Chondrocyte (in vitro differentiated cells): Measurements from ENCODE around the gene EML4. TPM values are rescaled to one million over a fixed set of nuclear protein-coding genes. Genes with fewer than 3 reads are reported as not detected.

ENCODE experiments used
- DNase-seq: peaks from one replicate; pipeline ENCODE4 v3.0.0; 2021; ENCODE audit warnings: mixed read lengths, low spot score
- H3K27ac Mint-ChIP-seq: one replicate; pipeline ENCODE4 v1.8.0; 2021; ENCODE audit warnings: mild to moderate bottlenecking, moderate library complexity, mixed read lengths; ENCODE audit not compliant: unreplicated experiment
- H3K27me3 Mint-ChIP-seq: 2 replicates; pipeline ENCODE4 v1.8.0; 2021; ENCODE audit warnings: low read depth, mixed read lengths
- H3K36me3 Mint-ChIP-seq: 2 replicates; pipeline ENCODE4 v1.8.0; 2021; ENCODE audit warnings: low read depth, mixed read lengths
- H3K4me1 Mint-ChIP-seq: 2 replicates; pipeline ENCODE4 v1.8.0; 2021; ENCODE audit warnings: low read depth, mild to moderate bottlenecking, mixed read lengths
- H3K4me3 Mint-ChIP-seq: one replicate; pipeline ENCODE4 v1.8.0; 2021; ENCODE audit warnings: mild to moderate bottlenecking, moderate library complexity, mixed read lengths; ENCODE audit not compliant: unreplicated experiment
- H3K9me3 Mint-ChIP-seq: 2 replicates; pipeline ENCODE4 v1.8.0; 2021; ENCODE audit warnings: low read depth, mixed read lengths
- CTCF ChIP-seq: fragments of 200-600 bp; sonication (generic); IDR thresholded peaks from 2 replicates; pipeline ENCODE4 v1.5.0; 2021; ENCODE audit warnings: antibody characterized with exemption, mild to moderate bottlenecking, moderate library complexity
- total RNA-seq: library from RNA; stranded (reverse); gene quantifications from 3 replicates; pipeline ENCODE4 v1.2.1, GENCODE V29; 2021

Gene EML4
- total RNA-seq, 1 donor from 2014 or later, result 50.0 TPM

- Mint-ChIP-seq H3K4me1 (peaks cover 64% of the 10 kb centered on the region), H3K36me3 (peaks cover 1% of the 10 kb centered on the region), H3K27ac (peak overlapping the region; percentile 97), H3K4me3 (peak overlapping the region; percentile 62), H3K9me3 (peaks cover 5% of the 10 kb centered on the region), H3K27me3 (no peaks in the 10 kb centered on the region)
- no peak for DNase-seq
- peak; percentile 7 for TF ChIP-seq CTCF
Observed at GRCh38 chr2:42141687-42142546, 27.2 kb upstream of the EML4 start.

GRCh38 chr2:42142547-42143184 lies 26.5 kb upstream of the EML4 start:
- peaks cover 3% of the 10 kb centered on the region for H3K9me3 Mint-ChIP-seq
- H3K4me3 Mint-ChIP-seq, result peak overlapping the region; percentile 62
- no peaks in the 10 kb centered on the region for H3K27me3 Mint-ChIP-seq
- peaks cover 1% of the 10 kb centered on the region for H3K36me3 Mint-ChIP-seq
- H3K4me1 Mint-ChIP-seq, result peaks cover 62% of the 10 kb centered on the region
- no peak for TF ChIP-seq CTCF
- peak overlapping the region; percentile 97 for H3K27ac Mint-ChIP-seq
- DNase-seq, result no peak

DNA sequence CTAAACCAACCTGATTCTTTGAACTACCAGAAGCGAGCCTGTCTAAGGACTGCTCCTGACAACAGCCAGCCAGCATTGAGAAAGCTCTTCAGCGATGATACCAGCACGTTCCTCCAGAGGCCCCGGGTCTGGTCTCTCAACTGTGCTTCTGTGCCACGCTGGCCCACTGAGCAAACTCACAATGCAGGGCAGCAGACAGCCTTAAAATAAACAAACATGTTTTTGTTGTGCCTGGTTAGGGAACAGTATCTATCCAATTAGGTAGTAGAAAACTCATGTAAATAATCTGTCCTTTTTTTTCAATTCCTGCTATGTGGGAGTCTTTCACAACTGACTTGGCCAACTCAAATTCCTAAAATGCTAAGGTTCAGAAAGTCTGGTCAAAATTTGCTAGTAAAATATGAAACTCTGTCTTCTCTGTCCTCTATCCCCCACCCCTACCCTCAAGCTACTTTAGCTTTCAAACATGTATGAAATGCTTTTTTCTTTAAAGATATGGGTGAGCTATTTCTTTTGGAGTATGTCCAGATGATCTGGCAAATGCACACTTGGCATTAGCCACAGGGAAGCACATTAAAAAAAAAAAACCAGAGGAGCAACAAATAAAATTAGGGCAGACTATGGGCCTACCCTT lies 21.4 kb upstream of the EML4 start:
- DNase-seq, result no peak
- H3K4me1 Mint-ChIP-seq, result peaks cover 41% of the 10 kb centered on the region
- peak overlapping the region; percentile 81 for H3K27ac Mint-ChIP-seq
- peaks cover 6% of the 10 kb centered on the region for H3K9me3 Mint-ChIP-seq
- no peak overlapping the region for H3K4me3 Mint-ChIP-seq
- H3K36me3 Mint-ChIP-seq, result peaks cover 1% of the 10 kb centered on the region
- H3K27me3 Mint-ChIP-seq, result no peaks in the 10 kb centered on the region
- no peak for TF ChIP-seq CTCF

DNA sequence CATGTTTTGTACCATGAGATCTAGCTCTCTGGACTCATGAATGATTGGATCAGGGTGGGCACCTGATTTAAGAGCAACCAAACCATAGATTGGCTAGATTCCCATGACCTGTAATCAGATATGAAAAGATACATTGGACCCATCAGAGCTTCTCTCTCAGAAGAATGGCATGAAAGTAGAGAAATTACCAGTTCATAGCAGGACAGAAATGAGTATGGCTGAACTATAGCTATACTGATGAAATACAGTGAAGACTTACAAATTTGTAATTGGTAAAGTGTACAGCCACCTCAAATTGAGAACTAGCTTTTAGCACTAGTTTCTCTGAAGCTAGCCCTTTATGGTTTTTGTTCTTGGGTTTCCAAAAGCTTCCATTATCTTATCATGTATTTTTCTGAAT lies 19.0 kb upstream of the EML4 start:
- Mint-ChIP-seq H3K27ac (no peak overlapping the region), H3K9me3 (peaks cover 6% of the 10 kb centered on the region), H3K27me3 (no peaks in the 10 kb centered on the region), H3K4me1 (peaks cover 29% of the 10 kb centered on the region), H3K4me3 (no peak overlapping the region), H3K36me3 (no peaks in the 10 kb centered on the region)
- no peak for TF ChIP-seq CTCF
- no peak for DNase-seq

GRCh38 chr2:42153944-42154581 lies 15.1 kb upstream of the EML4 start:
- H3K27ac Mint-ChIP-seq, result no peak overlapping the region
- no peak overlapping the region for H3K4me3 Mint-ChIP-seq
- DNase-seq, result no peak
- H3K4me1 Mint-ChIP-seq, result peaks cover 11% of the 10 kb centered on the region
- H3K9me3 Mint-ChIP-seq, result no peaks in the 10 kb centered on the region
- no peak for TF ChIP-seq CTCF
- no peaks in the 10 kb centered on the region for H3K36me3 Mint-ChIP-seq
- H3K27me3 Mint-ChIP-seq, result no peaks in the 10 kb centered on the region
